Measurements from ENCODE around the gene HIBCH. TPM values are rescaled to one million over a fixed set of nuclear protein-coding genes. Genes with fewer than 3 reads are reported as not detected.

The HIBCH gene
- polyA plus RNA-seq, 1 of the 3 experiments (the other 2 are of a cell fraction): 8.4 TPM

GRCh38 chr2:190355968-190356644 lies 36.5 kb upstream of the HIBCH start:
- Histone ChIP-seq H3K4me3 (ENCODE audit: low read depth in 2 of 2, low read length in 1 of 2) (no peak overlapping the region), H3K9me3 (no peaks in the 10 kb centered on the region), H3F3A (replicated peaks; ENCODE audit: insufficient read depth) (no peaks in the 10 kb centered on the region), H3K9ac (no peak overlapping the region), H3K27ac (ENCODE audit: low read depth in 2 of 2, low read length in 1 of 2) (no peak overlapping the region), H2AFZ (ENCODE audit: low read depth) (no peak overlapping the region), H4K20me1 (ENCODE audit: insufficient read depth) (no peaks in the 10 kb centered on the region), H3K79me2 (ENCODE audit: insufficient read depth) (no peaks in the 10 kb centered on the region), H3K4me2 (no peak overlapping the region), H3K9me2 (no peaks in the 10 kb centered on the region), H3K27me3 (ENCODE audit: insufficient read depth) (no peaks in the 10 kb centered on the region), H3K36me3 (replicated peaks in 1 of 2; ENCODE audit: control insufficient read depth in 1 of 2, insufficient read depth in 2 of 2, low read length in 1 of 2) (no peaks in the 10 kb centered on the region), H3K4me1 (ENCODE audit: control insufficient read depth in 1 of 2, insufficient read depth in 2 of 2, low read depth in 1 of 2, low read length in 1 of 2) (peaks cover 0 to 29% of the 10 kb centered on the region in 2 experiments; a peak in 2 of 4 replicates)
- DNase-seq: no peak
- 91% methylated on average over 6 of the region's 6 CpGs for WGBS (ENCODE audit: low lambda C conversion rate)
- TF ChIP-seq TCF12 (IDR thresholded peaks at IDR 0.05): no peak
- TF ChIP-seq TAF1 (IDR thresholded peaks at IDR 0.05; ENCODE audit: borderline replicate concordance, low read depth, low read length): no peak
- ChIA-PET CTCF (interaction anchor here (0.6 to 1.6 kb wide), 3 partner anchors 12 to 859 kb away, joined by 3 to 5 read pairs (median 3); partner anchors contain the start of gene INPP1), POLR2A (interaction anchor here (0.8 kb wide), 1 partner anchor 295 kb away, joined by 3 read pairs; no protein-coding TSS in a partner anchor)

GRCh38 chr2:190354003-190354690 lies 34.5 kb upstream of the HIBCH start:
- CTCF ChIA-PET: interaction anchor here (0.7 to 1.7 kb wide), 5 partner anchors 10 to 157 kb away, joined by 3 to 7 read pairs (median 3); partner anchors contain the start of gene HIBCH
- Histone ChIP-seq H3K27me3 (ENCODE audit: insufficient read depth) (no peaks in the 10 kb centered on the region), H3K4me2 (no peak overlapping the region), H4K20me1 (ENCODE audit: insufficient read depth) (no peaks in the 10 kb centered on the region), H3K4me3 (ENCODE audit: low read depth in 2 of 2, low read length in 1 of 2) (no peak overlapping the region), H3K9me3 (no peaks in the 10 kb centered on the region), H3K36me3 (replicated peaks in 1 of 2; ENCODE audit: control insufficient read depth in 1 of 2, insufficient read depth in 2 of 2, low read length in 1 of 2) (no peaks in the 10 kb centered on the region), H2AFZ (ENCODE audit: low read depth) (no peak overlapping the region), H3K79me2 (ENCODE audit: insufficient read depth) (no peaks in the 10 kb centered on the region), H3K4me1 (ENCODE audit: control insufficient read depth in 1 of 2, insufficient read depth in 2 of 2, low read depth in 1 of 2, low read length in 1 of 2) (peaks cover 0 to 24% of the 10 kb centered on the region in 2 experiments; a peak in 2 of 4 replicates), H3F3A (replicated peaks; ENCODE audit: insufficient read depth) (no peaks in the 10 kb centered on the region), H3K9me2 (no peaks in the 10 kb centered on the region), H3K27ac (ENCODE audit: low read depth in 2 of 2, low read length in 1 of 2) (peak overlapping the region in 1 of 2 experiments; percentile 50; a peak in 2 of 4 replicates), H3K9ac (no peak overlapping the region)
- POLR2A ChIA-PET: no interaction called here
- 74% methylated on average over 12 of the region's 12 CpGs for WGBS (ENCODE audit: low lambda C conversion rate)
- peak; percentile 25 for DNase-seq
- TF ChIP-seq MAX (IDR thresholded peaks at IDR 0.05; ENCODE audit: low read depth) (no peak), PBX3 (IDR thresholded peaks at IDR 0.05) (no peak)

- Histone ChIP-seq H3K79me2 (ENCODE audit: insufficient read depth) (no peaks in the 10 kb centered on the region), H3K9me2 (no peaks in the 10 kb centered on the region), H3K27ac (ENCODE audit: low read depth in 2 of 2, low read length in 1 of 2) (peak overlapping the region in 1 of 2 experiments; percentile 76; a peak in 2 of 4 replicates), H3K27me3 (ENCODE audit: insufficient read depth) (no peaks in the 10 kb centered on the region), H3K4me1 (ENCODE audit: control insufficient read depth in 1 of 2, insufficient read depth in 2 of 2, low read depth in 1 of 2, low read length in 1 of 2) (peaks cover 0 to 22% of the 10 kb centered on the region in 2 experiments; a peak in 2 of 4 replicates), H4K20me1 (ENCODE audit: insufficient read depth) (no peaks in the 10 kb centered on the region), H2AFZ (ENCODE audit: low read depth) (no peak overlapping the region), H3K36me3 (replicated peaks in 1 of 2; ENCODE audit: control insufficient read depth in 1 of 2, insufficient read depth in 2 of 2, low read length in 1 of 2) (no peaks in the 10 kb centered on the region), H3F3A (replicated peaks; ENCODE audit: insufficient read depth) (no peaks in the 10 kb centered on the region), H3K4me2 (no peak overlapping the region), H3K9ac (no peak overlapping the region), H3K4me3 (ENCODE audit: low read depth in 2 of 2, low read length in 1 of 2) (no peak overlapping the region), H3K9me3 (no peaks in the 10 kb centered on the region)
- POLR2A ChIA-PET: interaction anchor here (1.9 kb wide), 1 partner anchor 9 kb away, joined by 7 read pairs; the partner anchor contains the start of gene INPP1
- no peak for TF ChIP-seq GATA2 (CRISPR knock-in tag; IDR thresholded peaks at IDR 0.05)
- TF ChIP-seq SIN3A (IDR thresholded peaks at IDR 0.05; ENCODE audit: borderline replicate concordance, low read depth, low read length): no peak
- TF ChIP-seq USF2 (IDR thresholded peaks at IDR 0.05; ENCODE audit: borderline replicate concordance, low read depth, low read length): no peak
- TF ChIP-seq EZH2phosphoT487 (IDR thresholded peaks at IDR 0.05; ENCODE audit: borderline replicate concordance, low read depth): no peak
- TF ChIP-seq SMC3 (IDR thresholded peaks at IDR 0.05; ENCODE audit: low read depth, low read length): no peak
- no peak for TF ChIP-seq RFX5 (IDR thresholded peaks at IDR 0.05; ENCODE audit: low read length)
- TF ChIP-seq CHD2 (IDR thresholded peaks at IDR 0.05; ENCODE audit: low read length, partially characterized antibody): no peak
- TF ChIP-seq RCOR1 (IDR thresholded peaks at IDR 0.05; ENCODE audit: low read length): no peak
- no peak for TF ChIP-seq MEF2A (IDR thresholded peaks at IDR 0.05; ENCODE audit: borderline replicate concordance, low read depth)
- TF ChIP-seq EP300 (IDR thresholded peaks at IDR 0.05; ENCODE audit: borderline replicate concordance in 1 of 2, low read depth in 1 of 2, low read length in 1 of 2): no peak
- no peak for TF ChIP-seq NFIC (IDR thresholded peaks at IDR 0.05; ENCODE audit: borderline replicate concordance)
- TF ChIP-seq PBX3 (IDR thresholded peaks at IDR 0.05): no peak
- no peak for DNase-seq
- CTCF ChIA-PET: interaction anchor here (1.2 to 1.7 kb wide), 4 partner anchors 9 to 157 kb away, joined by 3 to 7 read pairs (median 3); no protein-coding TSS in a partner anchor
Observed at GRCh38 chr2:190353537-190353899, 33.9 kb upstream of the HIBCH start.

Measured in SK-N-SH (cell line).